NCI-H2196 (cell line): Measurements from ENCODE around the gene CHST3.

Source experiments
- DNase-seq: peaks from one replicate; lab custom pipeline; 2025; ENCODE audit not compliant: unreplicated experiment; lab: John Stamatoyannopoulos, UW

Gene CHST3

DNA sequence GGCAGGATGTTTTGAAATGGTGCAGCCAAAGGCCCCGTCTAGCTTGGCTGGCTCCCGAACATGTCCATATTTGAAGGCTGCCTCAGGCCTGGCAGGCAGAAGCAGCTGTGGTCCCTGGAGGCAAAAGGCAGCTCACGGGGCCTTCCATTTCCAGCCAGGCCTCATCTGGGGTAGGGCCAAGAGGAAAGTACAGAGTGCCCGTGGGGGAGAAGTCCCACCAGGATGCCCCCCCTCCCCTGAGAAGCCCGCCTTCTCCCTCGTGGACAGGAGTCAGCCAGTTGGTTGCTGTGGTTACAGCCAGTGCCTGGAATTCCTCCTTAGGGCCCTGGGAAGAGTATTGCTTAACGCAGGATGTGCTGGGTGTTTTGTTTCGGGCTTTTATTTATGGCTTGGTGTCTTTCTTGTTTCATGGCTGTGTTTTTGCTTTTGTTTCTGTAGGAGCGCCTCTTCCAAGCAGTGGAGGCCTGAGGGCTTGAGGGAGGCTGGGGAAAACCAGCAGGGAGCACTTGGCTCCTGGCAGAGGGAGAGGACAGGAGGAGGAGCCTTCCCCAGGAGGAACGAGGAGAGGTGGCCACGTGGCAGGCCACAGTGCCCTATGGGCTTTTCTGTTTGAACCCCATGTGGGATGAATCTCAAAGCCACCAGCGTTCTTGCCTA lies 45.4 kb downstream of the CHST3 start:
- DNase-seq = peak; percentile 14

DNA sequence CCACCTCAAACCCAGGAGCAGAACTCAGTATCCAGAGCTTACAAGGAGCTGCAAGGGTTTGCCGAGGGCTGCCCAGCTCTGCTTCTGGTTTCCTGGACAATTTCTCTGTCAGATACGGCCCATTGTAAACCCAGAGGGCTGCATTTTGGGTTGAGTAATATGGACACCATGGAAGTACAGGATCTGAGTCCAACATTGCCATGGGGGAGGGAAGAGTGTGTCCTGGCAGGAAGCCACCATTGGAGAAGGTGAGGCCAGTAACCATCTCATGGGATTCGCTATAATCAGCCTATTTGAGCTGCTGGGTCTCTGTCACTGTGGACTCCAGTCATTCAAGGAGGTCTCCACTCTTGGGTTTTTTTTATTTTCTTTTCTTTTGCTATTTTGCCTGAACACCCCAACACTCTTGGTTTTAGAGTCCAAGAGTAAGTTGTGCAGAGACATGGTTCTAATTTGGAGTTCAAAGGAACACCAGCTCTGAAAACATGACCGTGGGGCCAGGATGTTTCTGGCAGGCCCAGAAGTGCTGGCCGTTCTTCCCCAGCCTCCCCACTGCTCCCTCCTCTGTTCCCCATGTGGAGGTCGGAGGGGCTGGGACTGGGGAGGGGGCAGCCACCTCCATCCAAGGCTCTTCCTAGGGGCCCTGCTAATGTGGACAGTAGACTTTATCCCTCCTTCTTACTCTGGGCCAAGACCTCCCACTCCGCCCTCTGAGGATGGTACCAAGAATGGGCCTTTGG lies 46.2 kb downstream of the CHST3 start:
- no peak for DNase-seq

DNA sequence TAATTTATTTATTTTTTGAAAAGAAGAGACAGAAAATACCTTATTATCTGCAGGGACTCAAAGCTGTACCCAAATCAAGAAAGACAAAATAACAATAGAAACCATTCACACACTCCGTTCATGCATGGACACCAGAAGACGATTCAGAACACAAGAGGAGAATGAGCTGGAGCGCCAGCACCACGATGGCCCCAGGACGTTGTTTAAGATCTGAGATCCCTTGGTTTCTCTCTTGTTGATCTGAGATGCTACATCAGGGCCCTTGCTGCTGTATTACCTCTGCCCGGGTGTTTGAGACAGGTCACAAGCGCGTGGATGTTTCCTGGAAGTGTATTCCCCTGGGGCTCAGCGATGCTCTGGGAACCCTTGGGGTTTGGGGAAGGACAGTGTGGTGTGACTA lies 46.8 kb downstream of the CHST3 start:
- DNase-seq = no peak

DNA sequence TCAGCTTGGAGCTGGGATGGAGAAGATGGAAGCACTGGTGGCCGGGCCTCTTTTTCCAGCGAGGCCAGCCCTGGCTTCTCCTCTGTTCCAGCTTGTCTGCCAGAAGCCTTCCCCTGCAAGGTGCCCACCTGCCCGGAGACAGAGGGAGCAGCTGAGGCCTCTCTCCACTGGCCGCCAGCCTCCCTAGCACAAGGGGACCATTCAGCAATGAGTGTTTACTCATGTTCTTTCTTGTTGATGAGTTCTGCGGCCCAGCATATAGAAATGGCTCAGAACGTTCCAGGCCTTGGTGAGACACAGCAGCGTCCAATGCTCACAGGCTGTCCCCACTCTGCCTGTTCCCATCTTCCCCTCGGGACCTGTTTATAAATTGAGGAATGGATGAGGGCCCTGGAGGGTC lies 47.3 kb downstream of the CHST3 start:
- DNase-seq = no peak

DNA sequence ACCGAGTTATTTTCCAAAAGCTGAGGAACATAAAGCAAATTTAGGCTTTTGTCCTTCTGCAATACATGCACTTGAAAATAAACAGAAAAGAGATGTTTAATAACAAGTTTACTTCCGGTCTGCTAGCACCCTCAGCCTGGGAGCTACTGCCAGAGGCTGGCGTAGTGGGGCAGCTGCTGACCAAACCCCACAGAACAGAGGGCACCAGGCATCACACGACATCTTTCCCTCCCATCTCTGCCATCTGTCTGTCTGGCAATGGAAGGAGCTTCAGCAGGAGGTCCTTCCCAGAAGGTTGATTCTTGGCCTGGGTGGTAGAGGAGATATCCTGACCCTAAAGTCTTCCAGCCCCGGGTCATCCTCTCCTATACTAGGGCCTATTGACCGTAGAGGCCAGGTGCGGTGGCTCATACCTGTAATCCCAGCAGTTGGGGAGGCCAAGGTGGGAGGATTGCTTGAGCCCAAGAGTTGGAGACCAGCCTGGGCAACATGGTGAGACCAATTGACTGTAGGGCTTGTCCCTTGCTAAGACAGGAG lies 47.8 kb downstream of the CHST3 start:
- DNase-seq = no peak

DNA sequence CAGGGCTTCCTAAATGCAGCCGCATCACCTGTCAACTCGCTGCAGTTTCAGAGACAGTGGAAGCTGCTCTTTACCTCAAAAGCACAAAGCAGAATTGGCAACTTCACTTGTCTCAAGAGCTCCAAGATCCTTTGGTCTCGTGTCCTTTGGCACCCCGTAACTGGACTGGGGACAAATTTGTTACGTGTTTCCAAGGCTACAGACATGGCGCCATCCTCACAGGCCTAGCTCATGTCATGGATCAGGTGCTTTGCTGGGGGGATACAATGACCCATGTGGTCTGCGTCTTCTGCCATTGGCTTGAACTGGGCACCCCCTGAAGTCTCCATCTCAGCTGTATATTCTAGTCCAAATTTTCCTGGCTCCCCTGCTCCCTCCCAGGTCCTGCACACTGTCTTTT lies 48.6 kb downstream of the CHST3 start:
- no peak for DNase-seq

DNA sequence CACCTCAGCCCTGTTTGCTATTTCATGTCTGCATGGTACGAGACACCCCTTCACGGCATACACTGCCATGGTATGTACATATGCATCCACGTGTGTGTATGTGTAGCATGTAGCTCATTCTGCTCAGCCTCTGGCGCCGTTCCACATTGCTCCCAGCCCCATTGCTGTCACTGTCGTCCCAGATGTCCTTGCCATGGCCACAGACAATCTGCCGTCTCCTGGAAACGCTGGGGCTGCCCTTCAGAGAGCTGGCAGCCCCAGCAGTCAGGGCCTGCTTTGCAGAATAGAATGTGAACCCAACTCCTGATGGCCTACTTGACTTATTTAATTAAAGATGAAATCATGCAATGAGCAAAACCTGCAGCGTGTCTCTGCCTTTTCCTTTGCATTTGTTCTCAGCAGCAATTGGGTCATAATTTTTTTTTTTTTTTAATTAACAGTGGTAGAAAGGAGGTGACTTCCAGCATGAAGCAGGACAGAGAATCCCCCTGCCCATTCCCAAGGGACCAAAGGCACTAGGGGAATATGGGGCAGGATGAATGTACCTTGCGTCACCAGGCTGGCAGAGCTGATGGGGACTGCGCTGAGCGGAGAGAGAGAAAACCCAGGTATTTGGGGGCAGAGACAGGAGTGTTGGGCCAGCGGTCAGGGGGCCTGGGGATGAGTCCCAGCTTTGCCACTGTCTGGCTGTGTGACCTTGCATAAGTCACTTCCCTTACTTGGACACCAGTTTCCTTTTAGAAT lies 49.2 kb downstream of the CHST3 start:
- no peak for DNase-seq

DNA sequence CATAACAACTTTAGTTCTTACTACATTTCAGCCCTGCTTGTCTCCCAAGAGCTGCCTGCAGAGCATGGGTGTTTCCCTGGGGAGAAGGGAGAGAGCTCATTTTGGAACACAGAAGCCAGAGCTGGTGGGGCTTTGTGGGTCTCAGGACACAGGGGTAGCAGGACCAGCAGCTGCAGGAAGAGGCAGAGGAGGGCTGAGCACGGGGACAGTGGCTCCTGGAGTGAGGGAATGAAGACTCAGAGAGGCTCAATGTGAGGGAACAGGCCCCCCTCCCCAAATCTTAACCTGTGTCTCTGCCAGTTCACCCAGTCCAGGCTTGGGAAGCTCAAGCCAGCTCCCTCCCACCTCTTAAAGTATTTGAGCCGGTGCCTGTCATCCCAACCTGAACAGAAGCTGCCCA lies 50.0 kb downstream of the CHST3 start:
- no peak for DNase-seq

DNA sequence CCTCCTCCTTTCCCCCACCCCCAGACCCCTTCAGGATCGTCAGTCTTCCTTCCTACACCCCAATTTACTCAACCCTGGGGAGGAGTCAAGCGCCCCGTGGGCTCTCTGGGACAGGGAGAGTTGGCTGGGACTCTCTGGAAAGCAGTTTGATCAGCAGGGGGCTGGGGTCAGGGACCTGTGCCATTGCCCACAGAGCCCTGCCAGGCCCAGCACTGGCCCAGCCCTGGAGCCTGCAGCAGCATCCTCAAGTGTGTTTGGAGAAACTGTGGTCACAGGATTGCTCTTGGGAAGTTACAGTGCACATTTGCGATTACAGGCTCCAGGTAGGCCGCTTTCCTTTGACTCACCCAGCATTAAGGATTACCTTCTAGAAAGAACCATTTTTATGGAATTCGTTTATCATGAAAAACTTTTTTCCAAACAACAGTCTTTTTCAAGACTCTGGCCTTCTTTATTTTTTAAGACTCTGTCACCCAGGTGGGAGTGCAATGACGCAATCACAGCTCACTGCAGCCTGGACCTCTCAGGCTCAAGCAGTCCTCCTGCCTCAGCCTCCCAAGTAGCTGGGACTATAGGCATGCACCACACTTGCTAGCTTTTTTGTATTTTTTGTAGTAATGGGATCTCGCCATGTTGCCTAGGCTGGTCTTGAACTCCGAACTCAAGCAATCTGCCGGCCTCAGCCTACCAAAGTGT lies 50.7 kb downstream of the CHST3 start:
- DNase-seq = no peak

DNA sequence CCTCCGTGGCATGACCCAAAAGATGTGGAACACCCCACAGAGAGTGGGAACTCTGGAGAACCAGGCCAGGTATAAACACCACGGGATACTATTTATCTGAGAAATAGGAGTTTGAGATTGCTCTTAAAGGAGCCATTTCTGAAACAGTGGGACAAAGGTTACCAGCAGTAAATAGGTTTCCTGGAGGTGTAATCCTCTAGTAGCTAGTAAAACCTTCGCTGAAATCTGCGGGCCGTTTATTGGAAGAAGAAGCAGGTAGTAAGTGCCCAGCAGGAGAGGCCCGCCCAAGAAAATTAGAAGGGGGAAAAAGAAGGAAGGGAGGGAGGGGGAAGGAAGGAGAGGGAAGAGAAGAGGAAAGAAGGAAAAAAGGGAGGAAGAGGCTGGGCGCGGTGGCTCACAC lies 51.6 kb downstream of the CHST3 start:
- DNase-seq = no peak

DNA sequence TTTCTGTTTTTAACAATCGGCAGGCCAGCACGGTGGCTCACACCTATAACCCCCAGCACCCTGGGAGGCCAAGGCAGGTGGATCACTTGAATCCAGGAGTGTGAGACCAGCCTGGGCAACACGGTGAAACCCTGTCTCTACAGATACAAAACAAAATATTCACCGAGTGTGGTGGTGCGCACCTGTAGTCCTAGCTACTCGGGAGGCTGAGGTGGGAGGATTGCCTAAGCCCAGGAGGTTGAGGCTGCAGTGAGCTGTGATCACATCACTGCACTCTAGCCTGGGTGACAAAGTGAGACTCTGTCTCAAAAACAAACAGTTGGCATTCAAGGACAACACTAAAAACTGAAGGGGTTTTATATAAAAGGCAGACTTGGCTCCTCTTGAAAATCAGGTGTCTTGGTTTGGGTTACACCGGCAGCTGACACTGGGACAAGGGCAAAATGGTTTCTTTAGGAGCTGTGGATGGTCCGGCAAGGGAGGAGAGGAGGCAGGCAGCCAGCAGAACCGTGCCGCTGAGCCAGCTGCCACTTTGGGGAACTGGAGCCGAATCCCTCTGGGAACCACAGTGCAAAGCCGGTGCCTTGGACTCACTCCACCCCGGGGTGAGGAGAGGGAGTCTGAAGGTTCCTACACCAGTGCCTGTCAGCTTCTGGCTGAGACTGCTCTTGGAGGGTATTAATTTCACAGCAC lies 52.6 kb downstream of the CHST3 start:
- no peak for DNase-seq

DNA sequence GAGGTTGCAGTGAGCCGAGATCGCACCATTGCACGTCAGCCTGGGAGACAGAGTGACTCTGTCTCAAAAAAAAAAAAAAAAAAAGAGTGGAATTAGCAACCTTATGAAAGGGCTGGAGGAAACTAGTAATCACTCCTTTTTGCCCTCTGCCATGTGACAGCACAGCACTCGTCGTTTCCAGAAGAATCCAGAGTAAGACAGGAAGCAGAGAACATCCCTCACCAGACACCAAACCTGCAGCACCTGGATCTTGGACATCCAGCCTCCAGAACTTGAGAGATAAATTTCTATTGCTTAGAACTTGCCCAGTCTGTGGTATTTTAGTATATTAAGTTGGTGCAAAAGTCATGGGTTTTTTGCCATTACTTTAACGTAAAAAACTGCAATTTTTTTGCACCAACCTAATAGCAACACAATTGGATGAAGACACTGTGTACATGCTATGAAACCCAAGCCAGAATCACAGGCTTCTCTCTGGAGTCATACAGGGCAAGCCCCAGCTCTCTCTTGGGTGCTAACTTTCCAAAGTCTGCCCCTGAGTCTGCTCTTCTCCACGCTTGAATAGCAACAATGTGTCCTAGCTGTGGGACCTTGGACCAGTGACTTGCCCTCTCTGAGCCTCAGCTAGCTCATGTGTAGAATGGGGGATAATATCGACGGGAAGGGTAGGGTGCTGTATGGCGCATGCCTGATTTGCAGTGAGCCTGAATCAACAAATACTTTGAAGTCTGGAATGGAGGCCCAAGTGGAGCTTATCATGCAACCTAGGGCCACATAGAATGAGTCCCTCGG lies 55.1 kb downstream of the CHST3 start:
- DNase-seq = no peak

DNA sequence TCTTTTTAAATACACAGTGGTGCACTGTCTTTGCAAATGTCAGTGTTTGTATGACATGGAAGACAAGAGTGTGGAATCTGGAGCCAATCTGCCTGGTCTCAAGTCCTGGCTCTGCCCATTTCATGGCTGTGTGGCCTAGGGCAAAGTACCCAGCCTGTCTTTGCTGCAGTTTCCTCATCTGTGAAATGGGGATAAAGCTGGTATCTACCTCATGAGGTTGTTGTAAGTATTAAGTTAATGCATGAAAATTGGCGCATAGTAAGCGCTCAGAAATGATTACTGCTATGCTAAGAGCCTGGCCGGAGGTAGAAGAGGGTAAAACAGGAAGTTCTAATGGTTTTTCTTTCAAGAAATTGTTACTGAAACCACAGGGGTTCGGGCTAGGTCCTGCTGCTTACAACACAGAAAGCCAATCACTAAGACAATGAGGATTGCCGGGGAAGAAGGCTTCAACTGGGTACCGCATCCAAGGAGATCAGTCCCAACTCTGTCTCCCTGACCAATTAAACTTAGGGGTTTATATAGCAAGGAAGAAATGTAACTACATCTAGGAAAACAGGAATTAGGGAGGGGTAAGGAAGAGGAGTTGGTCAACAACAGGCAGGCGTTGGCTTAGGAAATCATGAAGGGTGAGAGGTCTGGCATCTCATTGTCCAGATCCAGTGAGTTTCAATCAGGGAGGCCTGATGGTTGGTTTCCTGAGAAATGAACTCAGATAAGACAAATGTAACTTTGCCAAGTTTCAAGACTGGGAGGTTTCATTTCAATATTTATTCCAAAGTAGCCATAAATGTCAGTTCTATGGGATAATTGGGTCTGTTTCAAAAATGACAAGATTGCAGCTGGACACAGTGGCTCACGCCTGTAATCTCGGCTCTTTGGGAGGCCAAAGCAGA lies 57.0 kb downstream of the CHST3 start:
- no peak for DNase-seq

DNA sequence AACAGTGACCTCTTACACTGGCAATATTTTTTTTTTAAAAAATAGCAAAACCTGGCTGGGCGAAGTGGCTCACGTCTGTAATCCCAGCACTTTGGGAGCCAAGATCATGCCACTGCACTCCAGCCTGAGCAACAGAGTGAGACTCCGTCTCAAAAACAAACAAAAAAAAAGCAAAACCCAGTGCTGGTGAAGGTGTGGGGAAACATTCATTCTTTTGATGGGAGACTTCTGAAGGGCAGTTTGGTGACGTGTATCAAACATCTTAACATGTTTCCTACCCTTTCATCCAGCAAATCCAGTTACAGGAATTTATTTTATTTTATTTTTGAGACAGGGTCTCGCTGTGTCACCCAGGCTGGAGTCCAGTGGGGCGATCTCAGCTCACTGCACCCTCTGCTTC lies 58.0 kb downstream of the CHST3 start:
- no peak for DNase-seq

DNA sequence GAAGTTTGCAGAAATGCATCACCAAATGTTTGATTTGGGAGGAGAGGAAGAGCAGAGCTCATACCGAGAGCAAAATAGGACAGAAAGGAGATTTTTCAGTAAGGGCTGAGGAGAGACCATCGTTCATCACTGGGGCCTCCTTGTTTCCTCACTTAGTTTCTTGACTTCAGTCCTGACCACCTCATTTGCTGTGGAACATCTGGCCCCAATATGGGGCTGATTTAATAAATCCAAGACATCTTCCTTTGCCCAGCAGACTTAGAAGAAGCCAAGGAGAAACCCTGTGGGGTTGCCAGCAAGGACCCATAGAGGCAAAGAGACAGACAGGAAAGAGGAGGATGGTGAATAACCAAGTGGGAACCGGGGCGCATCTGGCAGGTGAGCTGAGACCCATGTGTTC lies 60.4 kb downstream of the CHST3 start:
- no peak for DNase-seq

DNA sequence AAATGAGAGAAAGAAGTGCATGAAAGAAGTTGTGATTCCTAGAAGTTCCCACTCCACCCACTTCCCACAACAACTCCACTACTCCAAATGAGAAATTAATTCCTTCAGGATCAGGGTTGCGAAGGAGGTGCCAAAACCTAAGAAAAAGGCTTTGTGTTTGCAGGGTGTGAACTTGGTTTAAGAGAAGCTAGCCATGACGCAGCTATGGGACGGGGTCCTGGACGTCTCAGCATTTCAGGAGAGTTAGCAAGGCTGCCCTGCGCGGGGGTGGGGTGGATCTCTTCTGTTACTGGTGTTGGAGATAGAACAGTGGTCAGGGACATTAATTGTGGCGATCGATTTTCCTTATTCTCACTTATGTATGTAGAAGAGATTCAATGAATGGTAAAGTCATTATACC lies 61.2 kb downstream of the CHST3 start:
- DNase-seq = no peak

DNA sequence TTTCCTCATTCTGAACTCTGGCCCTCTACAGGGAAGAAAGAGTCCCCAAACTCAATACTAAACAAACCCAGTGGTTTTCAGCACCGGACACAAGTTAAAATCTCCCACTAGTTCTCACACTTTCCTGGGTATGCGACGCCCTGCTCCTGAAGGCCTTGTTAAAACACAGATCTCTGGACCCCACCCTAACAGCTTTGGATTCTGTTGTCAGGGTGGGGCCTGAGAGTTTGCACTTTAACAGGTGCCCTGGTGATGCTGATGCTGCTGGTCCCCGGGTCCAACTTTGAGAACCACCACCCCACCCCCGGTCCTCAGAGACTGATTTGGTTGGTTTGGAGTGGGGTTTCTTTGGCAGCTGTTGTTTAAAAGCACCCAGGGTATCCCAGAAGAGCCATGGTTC lies 61.6 kb downstream of the CHST3 start:
- no peak for DNase-seq

DNA sequence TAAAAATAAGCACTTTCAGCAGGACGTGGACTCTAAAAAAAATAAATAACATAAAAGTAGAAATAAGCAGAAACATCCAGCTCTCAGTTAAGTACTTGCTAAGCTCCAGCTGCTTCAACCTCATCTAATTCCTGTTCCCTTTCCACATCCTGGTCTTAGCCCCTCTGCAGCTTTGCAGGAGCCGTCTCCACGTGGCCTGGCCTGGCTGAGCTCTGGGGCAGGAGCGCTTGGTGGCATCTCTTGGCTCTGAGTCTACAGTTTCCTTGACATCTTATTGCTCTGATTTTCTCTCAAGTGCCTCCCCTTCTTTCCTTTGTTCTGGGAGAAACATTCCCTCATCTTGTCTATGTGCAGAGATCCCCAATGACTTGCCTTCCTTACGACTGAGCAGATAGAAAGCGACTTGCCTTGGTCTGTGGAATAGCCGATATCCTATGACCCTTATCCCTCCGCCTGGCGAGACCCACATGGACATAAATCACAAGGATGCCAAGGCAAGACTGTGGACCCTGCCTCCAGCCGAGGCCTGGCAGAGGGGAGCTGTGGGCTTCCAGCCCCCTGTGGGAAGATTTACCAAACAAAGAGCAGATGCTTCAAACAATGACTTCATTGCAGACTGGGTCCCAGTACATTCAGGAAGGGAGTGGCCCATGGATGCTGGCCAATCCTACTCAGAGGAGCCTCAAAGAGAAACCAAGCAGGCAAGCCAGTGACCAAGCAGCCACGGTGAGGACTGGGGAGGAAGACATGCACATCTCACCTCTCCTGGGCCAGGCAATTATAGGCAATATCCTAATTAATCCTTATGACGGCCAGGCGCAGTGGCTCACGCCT lies 62.3 kb downstream of the CHST3 start:
- DNase-seq = no peak
